ENCODE measurements around the gene KRT1. TPM values are rescaled to one million over a fixed set of nuclear protein-coding genes. Genes with fewer than 3 reads are reported as not detected.

KRT1 gene
- total and polyA plus RNA-seq, 2 donors (not counting 1 experiment from before 2014, with no cell fraction given), result not detected

DNA sequence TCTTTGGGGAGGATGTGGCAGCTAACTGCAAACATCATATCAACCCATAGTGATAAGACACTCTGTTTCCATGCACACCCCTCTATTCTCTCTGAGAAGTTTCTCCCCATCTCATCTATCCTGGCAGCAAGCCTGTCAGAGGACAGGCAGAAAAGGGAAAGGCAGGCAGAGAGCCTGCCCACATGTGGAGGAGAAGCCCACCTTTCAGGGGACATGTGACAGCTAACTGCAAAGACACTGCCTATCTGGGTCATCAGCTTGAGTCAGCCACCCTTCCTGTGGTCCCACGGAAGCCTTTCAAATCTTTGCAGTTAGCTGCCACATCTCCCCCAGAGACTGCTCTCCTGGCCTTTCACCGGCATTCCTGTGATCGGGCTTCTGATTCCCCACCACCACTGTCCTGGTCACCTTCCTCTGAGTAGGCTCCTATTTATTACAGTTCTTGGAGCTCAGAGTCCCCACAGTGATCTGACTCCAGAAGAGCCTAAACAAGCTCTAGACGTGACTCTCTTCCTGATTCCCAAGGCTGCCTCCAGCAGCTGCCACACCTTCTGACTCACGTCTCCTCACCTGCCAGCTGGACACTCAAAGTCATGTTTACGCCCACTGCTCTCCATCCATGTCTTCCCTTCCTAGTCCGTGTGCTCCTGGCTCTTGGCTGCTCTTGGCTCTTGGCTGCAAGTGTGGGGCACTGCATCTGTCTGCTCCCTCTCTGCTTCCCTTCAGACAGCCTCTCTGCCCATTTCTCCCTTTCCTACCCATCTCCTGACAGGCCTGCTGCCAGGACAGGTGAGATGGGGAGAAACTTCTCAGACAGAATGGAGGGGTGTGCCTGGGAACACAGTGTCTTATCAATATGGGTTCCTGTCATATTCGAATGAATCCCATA lies 7.5 kb upstream of the KRT1 start:
- H2AFZ ChIP-seq (ENCODE audit: insufficient read depth, low read depth, low read length, poor library complexity, severe bottlenecking), result no peak overlapping the region
- no peaks in the 10 kb centered on the region for H3K79me2 ChIP-seq (ENCODE audit: control insufficient read depth, insufficient read depth, low read length)
- H3K36me3 ChIP-seq (replicated peaks in 1 of 2; ENCODE audit: control extremely low read depth in 1 of 2, control insufficient read depth in 1 of 2, extremely low read depth in 1 of 2, insufficient read depth in 2 of 2, low read length in 1 of 2), result no peaks in the 10 kb centered on the region
- no peak overlapping the region for H3K27ac ChIP-seq (ENCODE audit: low read length in 2 of 2)
- H3K4me1 ChIP-seq (ENCODE audit: control insufficient read depth in 2 of 2, insufficient read depth in 2 of 2, low read length in 2 of 2), result peaks cover 7 to 8% of the 10 kb centered on the region in 2 donors
- no peak for TF ChIP-seq EZH2 (IDR thresholded peaks at IDR 0.05; ENCODE audit: borderline replicate concordance, insufficient read depth, low read depth, low read length, poor library complexity, severe bottlenecking)
- TF ChIP-seq, protein P1, sequence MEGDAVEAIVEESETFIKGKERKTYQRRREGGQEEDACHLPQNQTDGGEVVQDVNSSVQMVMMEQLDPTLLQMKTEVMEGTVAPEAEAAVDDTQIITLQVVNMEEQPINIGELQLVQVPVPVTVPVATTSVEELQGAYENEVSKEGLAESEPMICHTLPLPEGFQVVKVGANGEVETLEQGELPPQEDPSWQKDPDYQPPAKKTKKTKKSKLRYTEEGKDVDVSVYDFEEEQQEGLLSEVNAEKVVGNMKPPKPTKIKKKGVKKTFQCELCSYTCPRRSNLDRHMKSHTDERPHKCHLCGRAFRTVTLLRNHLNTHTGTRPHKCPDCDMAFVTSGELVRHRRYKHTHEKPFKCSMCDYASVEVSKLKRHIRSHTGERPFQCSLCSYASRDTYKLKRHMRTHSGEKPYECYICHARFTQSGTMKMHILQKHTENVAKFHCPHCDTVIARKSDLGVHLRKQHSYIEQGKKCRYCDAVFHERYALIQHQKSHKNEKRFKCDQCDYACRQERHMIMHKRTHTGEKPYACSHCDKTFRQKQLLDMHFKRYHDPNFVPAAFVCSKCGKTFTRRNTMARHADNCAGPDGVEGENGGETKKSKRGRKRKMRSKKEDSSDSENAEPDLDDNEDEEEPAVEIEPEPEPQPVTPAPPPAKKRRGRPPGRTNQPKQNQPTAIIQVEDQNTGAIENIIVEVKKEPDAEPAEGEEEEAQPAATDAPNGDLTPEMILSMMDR (IDR thresholded peaks at IDR 0.05), result no peak
- H3K4me2 ChIP-seq (replicated peaks; ENCODE audit: low read depth, low read length, poor library complexity, severe bottlenecking), result no peak overlapping the region
- no peak overlapping the region for H3K9ac ChIP-seq (ENCODE audit: low read length)
- POLR2A ChIA-PET, result no interaction called here
- DNase-seq (no peak), ATAC-seq (ENCODE audit: low read depth) (no peak)
- peaks cover 12% of the 10 kb centered on the region for H3K4me1 Mint-ChIP-seq
- H3K4me3 Mint-ChIP-seq, result no peak overlapping the region
- H3K27me3 Mint-ChIP-seq, result peaks cover 62% of the 10 kb centered on the region
- no peak overlapping the region for H3K27ac Mint-ChIP-seq
- no peaks in the 10 kb centered on the region for H3K9me3 ChIP-seq (ENCODE audit: control extremely low read depth in 1 of 3, control insufficient read depth in 2 of 3, insufficient read depth in 1 of 3, low read length in 2 of 3)
- H3K4me3 ChIP-seq (ENCODE audit: control extremely low read depth in 1 of 5, extremely low read depth in 1 of 5, insufficient read depth in 1 of 5, low read depth in 2 of 5, low read length in 4 of 5), result no peak overlapping the region
- H3K27me3 ChIP-seq (replicated peaks in 1 of 4; ENCODE audit: control extremely low read depth in 1 of 4, control insufficient read depth in 3 of 4, insufficient read depth in 4 of 4, low read length in 3 of 4), result peaks cover 0 to 32% (median 6%) of the 10 kb centered on the region in 4 experiments
- CTCF ChIA-PET, result no interaction called here
- WGBS (ENCODE audit: insufficient coverage), result 91% methylated on average over 7 of the region's 8 CpGs
- intact Hi-C loops (cut with micrococcal nuclease), result no loop called here
- no peaks in the 10 kb centered on the region for H3K9me3 Mint-ChIP-seq (ENCODE audit: insufficient read depth)
- H4K20me1 ChIP-seq (ENCODE audit: control insufficient read depth, insufficient read depth, low read length, poor library complexity, severe bottlenecking), result no peaks in the 10 kb centered on the region

DNA sequence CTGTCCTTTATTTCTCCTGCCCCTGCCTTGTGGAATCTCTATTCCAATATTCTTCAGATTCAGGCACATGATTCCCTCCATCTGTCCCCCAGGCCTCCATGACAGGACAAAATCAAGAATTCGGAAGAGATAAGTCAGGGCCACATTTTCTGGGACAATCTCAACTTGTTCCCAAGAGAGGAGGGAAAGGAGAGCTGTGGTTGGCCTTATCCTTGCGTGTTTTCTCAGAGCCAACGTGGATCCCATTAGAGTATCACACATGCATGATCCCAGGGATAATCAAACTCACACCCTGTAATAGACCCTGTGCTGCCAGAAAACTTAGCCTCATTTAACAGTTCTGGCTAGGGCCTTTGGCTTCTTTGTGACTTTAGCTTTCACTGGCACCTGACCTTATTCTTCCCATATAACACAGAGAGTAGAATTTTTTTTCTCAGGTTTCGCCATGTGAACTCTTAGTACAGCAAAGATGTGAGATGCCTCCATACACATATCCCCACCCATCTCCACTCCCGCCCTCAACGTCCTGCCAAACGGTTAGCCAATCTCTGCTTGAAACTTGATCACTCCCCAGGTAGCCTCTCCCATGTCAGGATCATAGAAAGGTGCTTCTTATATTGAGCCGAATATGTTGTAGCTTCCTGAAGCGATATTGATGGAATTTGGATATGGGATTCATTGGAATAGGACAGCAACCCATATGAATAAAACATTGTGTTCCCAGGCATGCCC lies 6.7 kb upstream of the KRT1 start:
- ChIA-PET CTCF (no interaction called here), POLR2A (no interaction called here)
- ATAC-seq (ENCODE audit: low read depth), result no peak

More for the DNA sequence above, 6.7 kb upstream of the KRT1 start:
- no peak for DNase-seq
- no peak overlapping the region for H3K27ac Mint-ChIP-seq
- no peaks in the 10 kb centered on the region for H3K9me3 ChIP-seq (ENCODE audit: control extremely low read depth in 1 of 3, control insufficient read depth in 2 of 3, insufficient read depth in 1 of 3, low read length in 2 of 3)
- no peaks in the 10 kb centered on the region for H3K36me3 ChIP-seq (replicated peaks in 1 of 2; ENCODE audit: control extremely low read depth in 1 of 2, control insufficient read depth in 1 of 2, extremely low read depth in 1 of 2, insufficient read depth in 2 of 2, low read length in 1 of 2)
- no peak overlapping the region for H3K4me3 ChIP-seq (ENCODE audit: control extremely low read depth in 1 of 5, extremely low read depth in 1 of 5, insufficient read depth in 1 of 5, low read depth in 2 of 5, low read length in 4 of 5)
- no CpG with 5 or more reads among the region's 9 CpGs for WGBS (ENCODE audit: insufficient coverage)
- no peak overlapping the region for H2AFZ ChIP-seq (ENCODE audit: insufficient read depth, low read depth, low read length, poor library complexity, severe bottlenecking)
- H4K20me1 ChIP-seq (ENCODE audit: control insufficient read depth, insufficient read depth, low read length, poor library complexity, severe bottlenecking), result no peaks in the 10 kb centered on the region
- intact Hi-C loops (cut with micrococcal nuclease), result no loop called here
- no peaks in the 10 kb centered on the region for H3K79me2 ChIP-seq (ENCODE audit: control insufficient read depth, insufficient read depth, low read length)
- no peak overlapping the region for H3K9ac ChIP-seq (ENCODE audit: low read length)
- no peak overlapping the region for H3K27ac ChIP-seq (ENCODE audit: low read length in 2 of 2)
- no peaks in the 10 kb centered on the region for H3K9me3 Mint-ChIP-seq (ENCODE audit: insufficient read depth)
- no peak for TF ChIP-seq EZH2 (IDR thresholded peaks at IDR 0.05; ENCODE audit: borderline replicate concordance, insufficient read depth, low read depth, low read length, poor library complexity, severe bottlenecking)
- TF ChIP-seq, protein P1 (IDR thresholded peaks at IDR 0.05), result no peak
- peaks cover 7 to 8% of the 10 kb centered on the region in 2 donors for H3K4me1 ChIP-seq (ENCODE audit: control insufficient read depth in 2 of 2, insufficient read depth in 2 of 2, low read length in 2 of 2)
- peaks cover 12% of the 10 kb centered on the region for H3K4me1 Mint-ChIP-seq
- peaks cover 54% of the 10 kb centered on the region for H3K27me3 Mint-ChIP-seq
- no peak overlapping the region for H3K4me2 ChIP-seq (replicated peaks; ENCODE audit: low read depth, low read length, poor library complexity, severe bottlenecking)
- H3K4me3 Mint-ChIP-seq, result no peak overlapping the region
- peaks cover 0 to 24% (median 5%) of the 10 kb centered on the region in 4 experiments for H3K27me3 ChIP-seq (replicated peaks in 1 of 4; ENCODE audit: control extremely low read depth in 1 of 4, control insufficient read depth in 3 of 4, insufficient read depth in 4 of 4, low read length in 3 of 4)
